ENCODE measurements around the gene MPPED1.

The MPPED1 gene

DNA sequence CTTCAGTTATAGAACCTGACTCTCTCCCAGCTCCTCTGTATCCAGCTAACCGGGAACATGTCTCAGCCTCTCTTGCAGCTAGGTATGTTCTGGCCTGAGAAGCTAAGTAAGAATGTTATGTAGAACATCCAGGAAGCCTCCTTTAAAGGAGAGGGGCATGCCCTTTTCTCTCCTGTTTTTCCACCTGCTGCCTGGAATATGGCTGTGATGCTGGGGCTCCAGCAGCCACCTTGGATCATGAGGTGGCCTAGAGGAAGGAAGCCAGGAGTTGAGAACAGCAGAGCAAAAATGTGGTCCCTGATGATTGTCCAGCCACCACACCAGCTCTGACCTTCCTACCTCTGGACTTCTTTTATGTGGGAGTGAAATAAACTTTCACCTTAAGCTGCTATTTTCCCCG is 117.6 kb downstream of the MPPED1 start:
- DNase-seq = no peak

GRCh38 chr22:43529934-43530333 is 118.1 kb downstream of the MPPED1 start:
- no peak for DNase-seq

- no peak for DNase-seq
Measured at GRCh38 chr22:43530349-43531201, 118.8 kb downstream of the MPPED1 start.

GRCh38 chr22:43531651-43532050 is 119.8 kb downstream of the MPPED1 start:
- DNase-seq = no peak

- DNase-seq = no peak
Measured at GRCh38 chr22:43532301-43533155, 120.7 kb downstream of the MPPED1 start.

GRCh38 chr22:43533156-43533530 is 121.3 kb downstream of the MPPED1 start:
- no peak for DNase-seq

DNA sequence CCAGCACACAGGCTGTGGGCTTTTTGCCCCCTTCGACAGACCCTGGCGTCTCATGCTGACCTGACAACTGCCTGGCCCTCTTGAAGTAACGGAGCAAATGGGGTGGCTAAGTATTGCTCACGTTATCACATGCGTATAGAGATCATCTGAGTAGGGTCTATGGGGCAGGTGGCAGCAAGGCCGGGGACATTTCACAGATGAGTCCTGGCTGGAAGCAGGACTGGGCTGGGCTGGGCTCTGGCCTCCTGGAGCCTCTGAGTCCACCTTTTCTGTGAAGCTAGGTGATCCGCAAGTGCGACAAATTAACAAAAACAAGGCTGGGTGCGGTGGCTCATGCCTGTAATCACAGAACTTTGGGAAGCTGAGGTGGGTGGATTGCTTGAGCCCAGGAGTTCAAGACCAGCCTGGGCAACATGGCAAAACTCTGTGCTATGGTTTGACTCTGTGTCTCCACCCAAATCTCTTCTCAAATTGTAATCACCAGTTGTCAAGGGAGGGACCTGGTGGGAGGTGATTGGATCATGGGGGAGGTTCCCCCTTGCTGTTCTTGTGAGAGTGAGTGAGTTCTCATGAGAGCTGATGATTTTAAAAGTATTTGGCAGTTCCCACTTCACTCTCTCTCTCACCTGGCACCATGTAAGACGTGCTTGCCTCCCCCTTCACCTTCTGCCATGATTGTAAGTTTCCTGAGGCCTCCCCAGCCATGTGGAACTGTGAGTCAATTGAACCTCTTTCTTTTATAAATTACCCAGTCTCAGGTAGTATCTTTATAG is 122.0 kb downstream of the MPPED1 start:
- DNase-seq = no peak

DNA sequence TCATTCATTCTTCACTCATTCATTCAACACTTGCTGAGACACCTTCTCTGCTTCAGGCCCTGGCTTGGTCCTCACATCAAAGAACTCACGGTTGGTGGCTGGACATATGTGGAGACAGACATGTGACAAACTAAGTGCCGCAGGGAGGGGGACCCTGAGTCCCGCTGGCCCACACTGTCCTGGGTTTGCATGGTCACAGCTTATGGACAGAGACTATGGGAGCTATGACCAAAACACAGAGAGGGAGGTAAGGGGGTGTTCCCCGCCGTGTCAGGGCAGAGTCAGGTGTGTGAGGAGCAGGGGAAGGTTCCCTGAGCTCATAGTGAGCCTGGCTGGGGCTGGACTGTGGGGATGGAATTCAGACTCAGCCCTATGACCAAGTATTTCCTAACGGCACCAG is 123.1 kb downstream of the MPPED1 start:
- DNase-seq = no peak

GRCh38 chr22:43535336-43535735 is 123.5 kb downstream of the MPPED1 start:
- no peak for DNase-seq

DNA sequence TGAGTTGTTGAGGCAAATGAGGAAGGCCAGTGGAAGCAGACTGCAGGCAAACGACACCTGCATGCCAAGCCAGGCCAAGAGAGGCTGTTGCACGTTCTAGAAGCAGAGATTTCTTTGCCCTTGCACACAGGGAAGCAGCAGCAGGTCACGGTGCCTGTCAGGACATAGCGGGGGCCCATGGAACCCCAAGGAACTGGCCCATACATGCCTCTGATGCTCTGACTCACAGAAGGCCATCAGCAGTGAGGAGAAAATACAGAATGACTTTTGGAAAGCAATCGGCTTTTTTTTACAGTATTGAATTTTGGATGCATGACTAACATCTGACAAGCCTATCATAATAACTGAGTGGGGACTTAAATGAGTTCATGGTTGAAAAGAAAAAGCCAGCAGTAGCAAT is 123.9 kb downstream of the MPPED1 start:
- DNase-seq = no peak

DNA sequence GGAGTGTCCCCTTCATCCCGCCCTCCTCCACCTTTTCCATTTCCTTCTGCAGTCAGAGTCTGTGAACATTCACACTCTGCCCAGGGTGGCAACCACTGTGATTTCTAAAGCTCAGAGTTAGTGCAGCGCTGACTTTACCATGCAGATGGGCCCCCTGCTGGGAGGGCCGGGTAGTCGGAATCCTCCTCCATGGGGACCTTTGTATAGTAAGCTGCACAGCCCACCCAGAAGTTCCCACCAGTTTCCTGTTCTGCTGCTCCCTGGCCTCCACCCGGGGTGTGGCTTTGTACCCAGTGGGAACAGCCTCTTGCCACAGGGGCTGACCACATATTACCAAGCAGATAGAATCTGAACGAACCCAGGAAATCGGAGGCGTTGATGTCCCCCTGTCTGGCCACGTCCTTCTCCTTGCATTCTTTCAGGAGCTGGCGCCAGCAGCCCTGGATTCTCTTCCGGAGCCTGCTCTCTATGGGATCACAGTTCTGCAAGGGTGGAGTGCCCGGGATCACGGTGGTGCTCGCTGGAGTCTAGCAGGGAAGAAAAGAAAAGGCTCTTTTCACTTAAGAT is 125.3 kb downstream of the MPPED1 start:
- peak; percentile 12 for DNase-seq

- no peak for DNase-seq
Measured at GRCh38 chr22:43539572-43540528, 128.0 kb downstream of the MPPED1 start.

GRCh38 chr22:43540529-43540923 is 128.7 kb downstream of the MPPED1 start:
- no peak for DNase-seq

DNA sequence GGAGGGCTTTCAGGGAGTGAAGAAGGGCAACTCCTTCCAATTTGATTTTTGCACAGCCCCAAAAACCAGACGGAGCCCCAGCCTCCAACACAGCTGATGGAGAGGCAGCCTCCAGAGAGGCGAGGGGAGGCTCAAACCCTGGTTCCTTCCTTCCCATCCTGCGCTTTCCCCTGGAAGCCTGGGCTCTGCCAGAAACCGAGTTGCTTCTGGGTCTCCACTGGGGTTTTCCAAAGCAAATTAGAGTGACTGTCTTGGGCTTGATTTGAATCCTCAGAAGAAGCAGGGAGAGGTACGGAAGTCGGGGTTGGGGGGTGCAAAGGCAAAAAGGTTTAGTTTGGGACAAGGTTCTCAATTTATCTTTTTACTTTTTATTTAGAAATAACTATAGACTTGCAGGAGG is 129.2 kb downstream of the MPPED1 start:
- no peak for DNase-seq

GRCh38 chr22:43541462-43542407 is 129.9 kb downstream of the MPPED1 start:
- no peak for DNase-seq

GRCh38 chr22:43542681-43543521 is 131.1 kb downstream of the MPPED1 start:
- no peak for DNase-seq

DNA sequence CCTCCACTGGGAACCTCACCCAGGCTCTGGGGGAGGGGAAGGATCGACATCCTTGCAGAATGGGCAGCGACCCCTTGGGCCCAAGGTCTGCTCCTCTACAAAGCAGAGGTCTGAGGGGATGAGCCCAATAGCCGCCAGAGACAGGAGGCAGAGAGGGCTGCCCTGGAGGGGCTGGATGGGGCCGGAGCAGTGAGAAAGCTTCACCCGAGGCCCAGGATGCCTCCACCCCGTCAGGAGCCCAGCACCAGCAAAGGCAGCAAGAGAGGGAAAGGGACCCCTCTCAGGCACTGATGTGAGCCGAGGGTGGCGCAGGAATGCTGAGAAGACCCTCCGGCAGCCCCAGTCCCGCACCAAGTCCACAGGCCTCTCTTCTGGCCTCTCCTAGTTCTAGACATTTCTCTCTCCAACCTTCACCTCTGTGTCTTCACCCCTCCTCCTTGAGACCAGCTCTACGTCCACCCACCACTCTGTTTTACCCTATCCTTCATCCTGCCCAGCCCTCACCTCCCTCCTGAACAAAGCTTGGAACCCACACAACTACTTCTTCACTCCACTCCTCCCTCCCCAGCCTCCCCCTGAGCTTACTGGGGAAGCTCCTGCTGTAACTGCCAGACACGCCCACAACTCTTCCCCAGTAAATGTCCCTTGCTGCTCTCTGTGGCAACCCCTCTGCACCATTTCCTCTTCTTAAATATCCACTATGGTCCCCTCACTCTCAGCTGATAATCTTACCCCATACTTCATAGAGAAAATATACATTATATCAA is 131.9 kb downstream of the MPPED1 start:
- DNase-seq = no peak

DNA sequence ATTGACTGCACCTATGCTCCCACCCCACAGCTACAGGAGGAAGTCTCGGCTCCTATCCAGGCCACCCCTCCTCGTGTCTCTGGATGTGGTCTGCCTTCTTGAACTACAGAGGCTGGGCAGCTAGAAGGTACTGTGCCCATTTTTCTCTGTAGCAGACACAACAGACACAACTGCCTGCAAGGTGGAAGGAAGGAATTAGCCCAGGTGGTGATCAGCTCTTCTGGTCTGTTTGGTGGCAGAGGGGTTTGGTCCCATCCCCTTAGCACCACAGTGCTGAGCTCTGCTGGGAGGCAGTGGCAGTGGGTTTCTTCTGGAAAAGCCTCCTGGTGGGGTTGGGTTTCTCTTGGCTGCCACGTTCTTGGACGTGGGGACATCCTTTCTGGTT is 132.5 kb downstream of the MPPED1 start:
- DNase-seq = no peak

- DNase-seq = peak; percentile 5
Measured at GRCh38 chr22:43546186-43546585, 134.4 kb downstream of the MPPED1 start.

Measured in hematopoietic multipotent progenitor cell treated with erythropoietin and hydrocortisone succinate and interleukin-3 and kit ligand, for 6 days (in vitro differentiated cells).